Endodermal cell (in vitro differentiated cells): ENCODE data around the gene EIF3I. TPM values are rescaled to one million over a fixed set of nuclear protein-coding genes. Genes with fewer than 3 reads are reported as not detected.
A peak's percentile ranks its signal among the peaks of the same experiment; 100 is the strongest.

Experiments
- DNase-seq: peaks from one replicate; pipeline ENCODE4 v3.0.0-alpha.2; 2017
- H3K27ac ChIP-seq: 2 replicates; pipeline ENCODE4 v1.5.1; 2013; ENCODE audit warnings: mild to moderate bottlenecking, low read depth, low read length, moderate library complexity
- H3K27me3 ChIP-seq: 2 replicates; pipeline ENCODE4 v1.6.1; 2013; ENCODE audit warnings: mild to moderate bottlenecking, low read length, moderate library complexity; ENCODE audit not compliant: insufficient read depth, control insufficient read depth, poor library complexity, severe bottlenecking
- H3K36me3 ChIP-seq: 2 replicates; pipeline ENCODE4 v1.7.0; 2013; ENCODE audit warnings: mild to moderate bottlenecking, low read length, moderate library complexity; ENCODE audit not compliant: control insufficient read depth, insufficient read depth
- H3K4me1 ChIP-seq: one replicate; pipeline ENCODE4 v1.7.0; 2013; ENCODE audit warnings: low read length; ENCODE audit not compliant: control insufficient read depth, insufficient read depth
- H3K4me3 ChIP-seq: 2 replicates; pipeline ENCODE4 v1.5.1; 2013; ENCODE audit warnings: mild to moderate bottlenecking, low read length, moderate library complexity
- H3K9ac ChIP-seq: 2 replicates; pipeline ENCODE4 v1.6.1; 2013; ENCODE audit warnings: mild to moderate bottlenecking, low read length, moderate library complexity; ENCODE audit not compliant: poor library complexity, severe bottlenecking; ENCODE audit errors: extremely low read depth
- H3K9me3 ChIP-seq: 2 replicates; pipeline ENCODE4 v1.6.1; 2013; ENCODE audit warnings: mild to moderate bottlenecking, low read length, moderate library complexity; ENCODE audit not compliant: control insufficient read depth
- H3K27ac Mint-ChIP-seq: 2 replicates; pipeline ENCODE4 v1.8.0; 2020; ENCODE audit warnings: mixed read lengths
- H3K27me3 Mint-ChIP-seq: 2 replicates; pipeline ENCODE4 v1.8.0; 2021; ENCODE audit warnings: mild to moderate bottlenecking, mixed read lengths; ENCODE audit not compliant: insufficient read depth
- H3K36me3 Mint-ChIP-seq: 2 replicates; pipeline ENCODE4 v1.8.0; 2020; ENCODE audit warnings: low read depth, mixed read lengths
- H3K4me1 Mint-ChIP-seq: 2 replicates; pipeline ENCODE4 v1.8.0; 2020; ENCODE audit warnings: mixed read lengths
- H3K4me3 Mint-ChIP-seq: 2 replicates; pipeline ENCODE4 v1.8.0; 2020; ENCODE audit warnings: mild to moderate bottlenecking, moderate library complexity, mixed read lengths
- H3K9me3 Mint-ChIP-seq: 2 replicates; pipeline ENCODE4 v1.8.0; 2020; ENCODE audit warnings: mild to moderate bottlenecking, mixed read lengths
- CTCF ChIP-seq: fragments of 200-600 bp; sonication (generic); conservative IDR thresholded peaks from 2 replicates; pipeline ENCODE4 v1.5.0; 2021; ENCODE audit warnings: antibody characterized with exemption, mild to moderate bottlenecking
- WGBS, 2 experiments: methylation state at CpG; one replicate each; pipeline versions ENCODE4 v1.1.5 to v1.1.7; 2013; ENCODE audit warnings: missing lambda C conversion rate in 2 of 2, mixed read lengths in 1 of 2; ENCODE audit not compliant: insufficient coverage in 1 of 2, insufficient read length in 1 of 2; 5-methylcytosine and 5-hydroxymethylcytosine counted together
- total RNA-seq, 2 donors: library from RNA; stranded (reverse); fragmentation: NEBNext Ultra II Directional in 1 of 2; extraction: Animal tissue kit (Norgen Biotek cat#: 25700) in 1 of 2; gene quantifications; 2 replicates in 1 of 2; 3 replicates in 1 of 2; pipeline ENCODE4 v1.2.1, GENCODE V29; 2021

EIF3I gene
- total RNA-seq, 2 donors from 2014 or later: 194 to 198 TPM

DNA sequence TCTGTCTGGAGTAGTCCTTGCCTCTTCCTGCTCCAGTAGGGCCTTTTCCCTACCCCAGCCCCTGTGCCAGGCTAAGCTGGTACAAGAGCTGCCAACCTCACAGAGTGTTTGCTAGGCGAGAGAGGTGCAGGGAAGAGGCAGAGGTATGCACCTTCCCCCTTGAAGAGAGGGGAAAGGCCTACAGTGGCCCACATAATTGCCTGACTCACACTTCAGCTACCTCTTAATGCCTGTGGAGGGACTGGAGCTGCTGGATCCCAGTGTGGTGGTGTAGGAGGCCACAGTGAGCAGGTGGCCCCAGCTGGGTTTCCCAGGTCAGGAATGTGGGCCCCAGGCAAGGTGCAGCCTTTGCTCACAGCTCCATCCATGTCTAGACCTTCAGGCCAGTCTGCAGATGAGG is 25.1 kb upstream of the EIF3I start:
- Mint-ChIP-seq H3K27ac (no peak overlapping the region), H3K4me3 (no peak overlapping the region), H3K9me3 (no peaks in the 10 kb centered on the region), H3K4me1 (peaks cover 17% of the 10 kb centered on the region), H3K36me3 (peaks cover 53% of the 10 kb centered on the region), H3K27me3 (no peaks in the 10 kb centered on the region)
- Histone ChIP-seq H3K27ac (no peak overlapping the region), H3K27me3 (no peaks in the 10 kb centered on the region), H3K9ac (no peak overlapping the region), H3K4me1 (no peaks in the 10 kb centered on the region), H3K9me3 (no peaks in the 10 kb centered on the region), H3K4me3 (no peak overlapping the region), H3K36me3 (peaks cover 62% of the 10 kb centered on the region)
- no peak for DNase-seq
- WGBS, 2 experiments: 96 to 100% methylated on average over 1 of the region's 1 CpG
- no peak for TF ChIP-seq CTCF

GRCh38 chr1:32197837-32198236 is 24.4 kb upstream of the EIF3I start:
- no peak for TF ChIP-seq CTCF
- Mint-ChIP-seq H3K4me3 (no peak overlapping the region), H3K27me3 (no peaks in the 10 kb centered on the region), H3K4me1 (peaks cover 17% of the 10 kb centered on the region), H3K36me3 (peaks cover 45% of the 10 kb centered on the region), H3K27ac (no peak overlapping the region), H3K9me3 (no peaks in the 10 kb centered on the region)
- 90 to 100% methylated on average over 1 to 6 of the region's 6 CpGs for WGBS, 2 experiments
- no peaks in the 10 kb centered on the region for H3K4me1 ChIP-seq
- H3K27ac ChIP-seq: peak overlapping the region; percentile 57
- no peaks in the 10 kb centered on the region for H3K9me3 ChIP-seq
- no peak overlapping the region for H3K4me3 ChIP-seq
- no peak overlapping the region for H3K9ac ChIP-seq
- DNase-seq: no peak
- H3K36me3 ChIP-seq: peaks cover 55% of the 10 kb centered on the region
- H3K27me3 ChIP-seq: no peaks in the 10 kb centered on the region

- Histone ChIP-seq H3K4me3 (no peak overlapping the region), H3K9me3 (no peaks in the 10 kb centered on the region), H3K27me3 (no peaks in the 10 kb centered on the region), H3K9ac (no peak overlapping the region), H3K36me3 (peaks cover 49% of the 10 kb centered on the region), H3K27ac (peak overlapping the region; percentile 57), H3K4me1 (no peaks in the 10 kb centered on the region)
- Mint-ChIP-seq H3K27ac (no peak overlapping the region), H3K36me3 (peaks cover 40% of the 10 kb centered on the region), H3K4me1 (peaks cover 17% of the 10 kb centered on the region), H3K9me3 (no peaks in the 10 kb centered on the region), H3K27me3 (peaks cover 1% of the 10 kb centered on the region), H3K4me3 (no peak overlapping the region)
- WGBS, 2 experiments: 88 to 91% methylated on average over 2 to 3 of the region's 3 CpGs
- TF ChIP-seq CTCF: no peak
- DNase-seq: no peak
Observed at GRCh38 chr1:32198237-32199042, 23.8 kb upstream of the EIF3I start.
